ENCODE measurements around the gene ING5. TPM values are rescaled to one million over a fixed set of nuclear protein-coding genes. Genes with fewer than 3 reads are reported as not detected.

The ING5 gene
- total RNA-seq, 1 experiment from 2014 or later: 32.1 TPM

DNA sequence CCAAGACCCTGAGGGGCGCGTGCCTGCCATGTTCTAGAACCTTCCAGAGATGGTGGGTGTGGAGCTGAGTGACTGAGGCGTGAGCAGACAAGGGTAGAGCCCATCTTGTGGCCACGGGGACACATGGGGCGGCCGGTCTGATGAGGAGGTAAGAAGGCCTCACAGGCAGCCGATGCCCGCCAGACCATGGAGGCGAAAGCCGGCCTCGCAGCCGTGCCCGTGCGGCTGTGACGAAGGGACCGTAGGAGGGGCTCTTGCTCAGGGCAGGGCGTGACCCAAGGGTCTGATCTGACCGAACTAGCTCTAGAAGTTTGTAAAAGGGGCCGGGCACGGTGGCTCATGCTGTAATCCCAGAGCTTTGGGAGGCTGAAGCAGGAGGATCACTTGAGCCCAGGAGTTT is 52.2 kb downstream of the ING5 start:
- Histone ChIP-seq H3K79me2 (ENCODE audit: low read length) (no peaks in the 10 kb centered on the region), H3K4me3 (ENCODE audit: low read length) (no peak overlapping the region), H3K4me2 (ENCODE audit: low read length) (no peak overlapping the region), H3K9ac (ENCODE audit: low read length) (no peak overlapping the region), H3K9me2 (replicated peaks; ENCODE audit: low read length) (no peaks in the 10 kb centered on the region), H4K20me1 (ENCODE audit: low read length) (no peaks in the 10 kb centered on the region), H3K9me3 (ENCODE audit: low read length) (no peaks in the 10 kb centered on the region), H2AFZ (ENCODE audit: low read length) (no peak overlapping the region), H3K4me1 (ENCODE audit: insufficient read depth, low read length) (no peaks in the 10 kb centered on the region), H3K27ac (ENCODE audit: low read length) (no peak overlapping the region), H3F3A (ENCODE audit: low read length, unreplicated experiment) (no peaks in the 10 kb centered on the region), H3K36me3 (ENCODE audit: low read depth, low read length) (no peaks in the 10 kb centered on the region), H3K27me3 (ENCODE audit: low read length) (no peaks in the 10 kb centered on the region)
- TF ChIP-seq EZH2 (IDR thresholded peaks at IDR 0.05; ENCODE audit: low read length, unreplicated experiment) (no peak), EZH2phosphoT487 (IDR thresholded peaks at IDR 0.05; ENCODE audit: borderline replicate concordance, low read length) (no peak)
- TF ChIP-seq, protein P1, sequence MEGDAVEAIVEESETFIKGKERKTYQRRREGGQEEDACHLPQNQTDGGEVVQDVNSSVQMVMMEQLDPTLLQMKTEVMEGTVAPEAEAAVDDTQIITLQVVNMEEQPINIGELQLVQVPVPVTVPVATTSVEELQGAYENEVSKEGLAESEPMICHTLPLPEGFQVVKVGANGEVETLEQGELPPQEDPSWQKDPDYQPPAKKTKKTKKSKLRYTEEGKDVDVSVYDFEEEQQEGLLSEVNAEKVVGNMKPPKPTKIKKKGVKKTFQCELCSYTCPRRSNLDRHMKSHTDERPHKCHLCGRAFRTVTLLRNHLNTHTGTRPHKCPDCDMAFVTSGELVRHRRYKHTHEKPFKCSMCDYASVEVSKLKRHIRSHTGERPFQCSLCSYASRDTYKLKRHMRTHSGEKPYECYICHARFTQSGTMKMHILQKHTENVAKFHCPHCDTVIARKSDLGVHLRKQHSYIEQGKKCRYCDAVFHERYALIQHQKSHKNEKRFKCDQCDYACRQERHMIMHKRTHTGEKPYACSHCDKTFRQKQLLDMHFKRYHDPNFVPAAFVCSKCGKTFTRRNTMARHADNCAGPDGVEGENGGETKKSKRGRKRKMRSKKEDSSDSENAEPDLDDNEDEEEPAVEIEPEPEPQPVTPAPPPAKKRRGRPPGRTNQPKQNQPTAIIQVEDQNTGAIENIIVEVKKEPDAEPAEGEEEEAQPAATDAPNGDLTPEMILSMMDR (conservative IDR thresholded peaks at IDR 0.05; ENCODE audit: low read depth, low read length): no peak
- POLR2A ChIA-PET (ENCODE audit: unreplicated experiment): no interaction called here
- CTCF ChIA-PET: no interaction called here
- no TSS peak for BruUV-seq (replicated peaks)
- intact Hi-C loops (cut with micrococcal nuclease): no loop called here
- ATAC-seq (no peak), DNase-seq (no peak)

DNA sequence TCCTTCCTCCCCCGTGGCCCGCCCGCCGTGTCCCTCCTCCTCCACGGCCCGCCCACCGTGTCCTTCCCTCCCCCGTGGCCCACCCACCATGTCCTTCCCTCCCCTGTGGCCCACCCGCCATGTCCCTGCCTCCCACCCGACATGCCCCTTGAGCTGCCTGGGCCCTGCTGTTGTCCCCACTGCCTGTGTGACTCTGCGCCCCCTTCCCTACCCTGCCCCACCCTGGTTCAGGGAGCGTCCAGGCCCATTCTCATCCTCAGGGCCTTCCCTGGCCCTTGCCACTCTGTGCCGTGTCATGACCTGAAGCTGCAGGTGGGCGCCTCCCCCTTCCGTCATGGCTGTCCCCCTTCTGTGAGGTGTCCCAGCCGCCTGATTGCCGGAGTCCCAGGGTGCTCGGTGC is 53.3 kb downstream of the ING5 start:
- no TSS peak for BruUV-seq (replicated peaks)
- no peak for ATAC-seq
- ChIA-PET POLR2A (ENCODE audit: unreplicated experiment) (no interaction called here), CTCF (no interaction called here)
- peaks cover under 1% of the 10 kb centered on the region for H3K36me3 ChIP-seq (ENCODE audit: low read depth, low read length)
- no peak overlapping the region for H3K4me3 ChIP-seq (ENCODE audit: low read length)
- H3K9me2 ChIP-seq (replicated peaks; ENCODE audit: low read length): no peaks in the 10 kb centered on the region
- TF ChIP-seq EZH2phosphoT487 (IDR thresholded peaks at IDR 0.05; ENCODE audit: borderline replicate concordance, low read length): no peak
- TF ChIP-seq EZH2 (IDR thresholded peaks at IDR 0.05; ENCODE audit: low read length, unreplicated experiment): no peak
- TF ChIP-seq, protein P1 (conservative IDR thresholded peaks at IDR 0.05; ENCODE audit: low read depth, low read length): no peak
- H3K4me2 ChIP-seq (ENCODE audit: low read length): no peak overlapping the region
- DNase-seq: no peak
- no peak overlapping the region for H3K9ac ChIP-seq (ENCODE audit: low read length)
- no peak overlapping the region for H3K27ac ChIP-seq (ENCODE audit: low read length)
- no peaks in the 10 kb centered on the region for H3K9me3 ChIP-seq (ENCODE audit: low read length)
- intact Hi-C loops (cut with micrococcal nuclease): no loop called here
- H3K4me1 ChIP-seq (ENCODE audit: insufficient read depth, low read length): no peaks in the 10 kb centered on the region
- H4K20me1 ChIP-seq (ENCODE audit: low read length): no peaks in the 10 kb centered on the region
- no peak overlapping the region for H2AFZ ChIP-seq (ENCODE audit: low read length)
- H3K79me2 ChIP-seq (ENCODE audit: low read length): no peaks in the 10 kb centered on the region
- no peaks in the 10 kb centered on the region for H3K27me3 ChIP-seq (ENCODE audit: low read length)
- H3F3A ChIP-seq (ENCODE audit: low read length, unreplicated experiment): no peaks in the 10 kb centered on the region

DNA sequence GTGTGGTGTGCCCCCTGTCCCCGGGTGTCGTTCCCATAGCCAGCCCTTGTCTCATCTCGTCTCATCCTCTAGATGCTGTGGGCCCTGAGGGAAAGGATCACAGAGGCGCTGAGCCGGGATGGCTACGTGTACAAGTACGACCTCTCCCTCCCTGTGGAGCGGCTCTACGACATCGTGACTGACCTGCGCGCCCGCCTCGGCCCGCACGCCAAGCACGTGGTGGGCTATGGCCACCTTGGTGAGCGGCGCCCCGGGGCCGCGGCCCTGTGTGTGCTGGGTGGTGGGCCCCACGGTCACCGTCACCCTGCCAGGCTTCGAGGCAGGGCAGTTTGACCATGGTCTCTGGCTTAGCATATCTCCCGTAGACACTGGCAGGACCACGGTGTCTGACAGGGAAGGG is 53.9 kb downstream of the ING5 start:
- Histone ChIP-seq H3K27ac (ENCODE audit: low read length) (no peak overlapping the region), H2AFZ (ENCODE audit: low read length) (no peak overlapping the region), H3K9ac (ENCODE audit: low read length) (no peak overlapping the region), H3K4me1 (ENCODE audit: insufficient read depth, low read length) (no peaks in the 10 kb centered on the region), H3K27me3 (ENCODE audit: low read length) (no peaks in the 10 kb centered on the region), H3K9me3 (ENCODE audit: low read length) (no peaks in the 10 kb centered on the region), H3F3A (ENCODE audit: low read length, unreplicated experiment) (peaks cover 1% of the 10 kb centered on the region), H4K20me1 (ENCODE audit: low read length) (no peaks in the 10 kb centered on the region), H3K36me3 (ENCODE audit: low read depth, low read length) (peaks cover 7% of the 10 kb centered on the region), H3K4me2 (ENCODE audit: low read length) (no peak overlapping the region), H3K9me2 (replicated peaks; ENCODE audit: low read length) (no peaks in the 10 kb centered on the region), H3K79me2 (ENCODE audit: low read length) (no peaks in the 10 kb centered on the region), H3K4me3 (ENCODE audit: low read length) (no peak overlapping the region)
- POLR2A ChIA-PET (ENCODE audit: unreplicated experiment): no interaction called here
- ATAC-seq: no peak
- no peak for DNase-seq
- intact Hi-C loops (cut with micrococcal nuclease): no loop called here
- CTCF ChIA-PET: no interaction called here
- no TSS peak for BruUV-seq (replicated peaks)
- TF ChIP-seq EZH2phosphoT487 (IDR thresholded peaks at IDR 0.05; ENCODE audit: borderline replicate concordance, low read length) (no peak), EZH2 (IDR thresholded peaks at IDR 0.05; ENCODE audit: low read length, unreplicated experiment) (no peak)
- TF ChIP-seq, protein P1 (conservative IDR thresholded peaks at IDR 0.05; ENCODE audit: low read depth, low read length): no peak

All from PC-3 (cell line).